Smooth muscle cell (in vitro differentiated cells): Measurements from ENCODE around the gene ELMOD1. TPM values are rescaled to one million over a fixed set of nuclear protein-coding genes. Genes with fewer than 3 reads are reported as not detected.

Experiments used
- DNase-seq: peaks from one replicate; lab custom pipeline; 2025; ENCODE audit not compliant: unreplicated experiment; lab: John Stamatoyannopoulos, UW
- H2AFZ ChIP-seq: fragments of 200-600 bp; sonication (generic); 2 replicates; pipeline ENCODE4 v1.6.0; 2016; ENCODE audit warnings: antibody characterized with exemption, low read depth, mild to moderate bottlenecking
- H3F3A ChIP-seq: fragments of 200-600 bp; sonication (generic); 2 replicates; pipeline ENCODE4 v1.6.0; 2017; ENCODE audit warnings: antibody characterized with exemption, low read depth
- H3K27ac ChIP-seq: fragments of 200-600 bp; sonication (generic); 2 replicates; pipeline ENCODE4 v1.5.1; 2016; ENCODE audit warnings: low read depth, mild to moderate bottlenecking
- H3K27me3 ChIP-seq: fragments of 200-600 bp; sonication (generic); 2 replicates; pipeline ENCODE4 v1.6.1; 2016; ENCODE audit warnings: low read depth, mild to moderate bottlenecking
- H3K36me3 ChIP-seq: fragments of 200-600 bp; sonication (generic); 2 replicates; pipeline ENCODE4 v1.5.1; 2016; ENCODE audit warnings: low read depth
- H3K4me1 ChIP-seq: fragments of 200-600 bp; sonication (generic); 2 replicates; pipeline ENCODE4 v1.5.1; 2016; ENCODE audit warnings: low read depth
- H3K4me2 ChIP-seq: fragments of 200-600 bp; sonication (generic); 2 replicates; pipeline ENCODE4 v1.6.0; 2016; ENCODE audit warnings: mild to moderate bottlenecking
- H3K4me3 ChIP-seq: fragments of 200-600 bp; sonication (generic); 2 replicates; pipeline ENCODE4 v1.5.1; 2016; ENCODE audit warnings: mild to moderate bottlenecking
- H3K79me2 ChIP-seq: fragments of 200-600 bp; sonication (generic); 2 replicates; pipeline ENCODE4 v1.6.0; 2016; ENCODE audit warnings: low read depth, mild to moderate bottlenecking
- H3K9ac ChIP-seq: fragments of 200-600 bp; sonication (generic); 2 replicates; pipeline ENCODE4 v1.6.0; 2016; ENCODE audit warnings: low read depth
- H3K9me3 ChIP-seq: fragments of 200-600 bp; sonication (generic); replicated peaks from 2 replicates; pipeline ENCODE4 v1.5.1; 2016; ENCODE audit warnings: low read depth
- H4K20me1 ChIP-seq: fragments of 200-600 bp; sonication (generic); 2 replicates; pipeline ENCODE4 v1.6.0; 2016; ENCODE audit warnings: low read depth
- WGBS: methylation state at CpG from one replicate; pipeline ENCODE4 v1.1.7; 2016; ENCODE audit warnings: low lambda C conversion rate; 5-methylcytosine and 5-hydroxymethylcytosine counted together
- polyA plus RNA-seq: library from polyadenylated mRNA; unstranded; fragments of >200 nt; fragmentation: Nextera tagmentation; extraction: Ambion mirVana; gene quantifications from 2 replicates; pipeline ENCODE4 v1.2.1, GENCODE V29; 2016
- total RNA-seq: library from RNA; depleted of rRNA; stranded (reverse); fragments of >200 nt; gene quantifications from 2 replicates; pipeline ENCODE4 v1.2.3, GENCODE V29; 2014
- TF ChIP-seq, protein P1 (sequence below): fragments of 200-600 bp; sonication (generic); IDR thresholded peaks from 2 replicates; pipeline ENCODE4 v1.5.1; 2017; ENCODE audit warnings: borderline replicate concordance, mild to moderate bottlenecking, antibody characterized with exemption; ENCODE audit not compliant: insufficient read depth, poor library complexity, severe bottlenecking

Gene ELMOD1
- total and polyA plus RNA-seq, 2 experiments from 2014 or later, result 0.24 to 0.94 TPM

DNA sequence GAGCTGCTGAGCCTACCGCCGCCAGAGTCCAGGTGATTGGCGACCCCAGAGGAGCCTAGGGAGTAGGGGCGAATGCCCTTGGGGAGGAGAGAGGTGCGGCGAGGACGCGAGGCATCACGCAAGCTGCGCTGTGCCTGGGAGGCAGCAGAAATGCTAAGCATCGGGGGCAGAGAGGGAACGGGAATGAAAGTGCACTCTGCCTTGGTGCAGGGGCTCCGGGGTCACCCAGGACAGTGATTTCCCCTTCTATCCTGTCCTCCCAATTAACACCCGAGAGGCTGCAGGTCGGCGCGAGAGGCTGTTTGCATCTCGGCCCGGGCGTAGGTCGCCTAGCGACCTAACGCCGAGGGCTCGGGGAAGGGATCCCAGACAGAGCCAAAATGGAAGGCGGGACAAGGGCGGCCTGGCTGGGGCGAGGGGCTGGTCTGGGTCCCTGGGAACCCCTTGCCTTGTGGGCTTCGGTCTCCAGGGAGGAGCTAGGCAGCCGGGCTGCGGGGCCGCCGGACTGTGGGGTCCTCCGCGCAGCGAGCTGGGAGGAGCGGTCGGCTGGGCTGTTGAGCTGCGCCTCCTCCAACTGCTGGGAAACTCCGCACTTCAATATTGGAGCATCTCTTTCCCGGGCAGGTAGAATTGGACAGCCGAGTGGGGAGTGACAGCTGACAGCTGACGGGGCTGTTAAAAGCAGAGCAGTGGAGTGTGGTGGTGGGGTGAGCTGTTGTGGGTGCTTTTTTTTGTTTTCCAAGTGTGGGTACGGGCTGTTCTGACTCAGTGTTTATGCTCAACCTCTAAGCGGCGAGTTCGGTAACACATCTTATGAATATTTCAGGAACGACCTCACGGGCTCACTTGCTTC, 657 bp downstream of the ELMOD1 start:
- no peaks in the 10 kb centered on the region for H3F3A ChIP-seq
- peak overlapping the region; percentile 94 for H2AFZ ChIP-seq
- H3K27me3 ChIP-seq, result peaks cover 62% of the 10 kb centered on the region
- no peak overlapping the region for H3K27ac ChIP-seq
- no peak for DNase-seq
- H3K4me3 ChIP-seq, result peak overlapping the region; percentile 65
- H3K79me2 ChIP-seq, result no peaks in the 10 kb centered on the region
- peaks cover 7% of the 10 kb centered on the region for H3K4me1 ChIP-seq
- TF ChIP-seq, protein P1, sequence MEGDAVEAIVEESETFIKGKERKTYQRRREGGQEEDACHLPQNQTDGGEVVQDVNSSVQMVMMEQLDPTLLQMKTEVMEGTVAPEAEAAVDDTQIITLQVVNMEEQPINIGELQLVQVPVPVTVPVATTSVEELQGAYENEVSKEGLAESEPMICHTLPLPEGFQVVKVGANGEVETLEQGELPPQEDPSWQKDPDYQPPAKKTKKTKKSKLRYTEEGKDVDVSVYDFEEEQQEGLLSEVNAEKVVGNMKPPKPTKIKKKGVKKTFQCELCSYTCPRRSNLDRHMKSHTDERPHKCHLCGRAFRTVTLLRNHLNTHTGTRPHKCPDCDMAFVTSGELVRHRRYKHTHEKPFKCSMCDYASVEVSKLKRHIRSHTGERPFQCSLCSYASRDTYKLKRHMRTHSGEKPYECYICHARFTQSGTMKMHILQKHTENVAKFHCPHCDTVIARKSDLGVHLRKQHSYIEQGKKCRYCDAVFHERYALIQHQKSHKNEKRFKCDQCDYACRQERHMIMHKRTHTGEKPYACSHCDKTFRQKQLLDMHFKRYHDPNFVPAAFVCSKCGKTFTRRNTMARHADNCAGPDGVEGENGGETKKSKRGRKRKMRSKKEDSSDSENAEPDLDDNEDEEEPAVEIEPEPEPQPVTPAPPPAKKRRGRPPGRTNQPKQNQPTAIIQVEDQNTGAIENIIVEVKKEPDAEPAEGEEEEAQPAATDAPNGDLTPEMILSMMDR, result no peak
- H3K36me3 ChIP-seq, result no peaks in the 10 kb centered on the region
- H3K9me3 ChIP-seq, result no peaks in the 10 kb centered on the region
- peak overlapping the region; percentile 96 for H3K4me2 ChIP-seq
- H4K20me1 ChIP-seq, result no peaks in the 10 kb centered on the region
- WGBS, result 3% methylated on average over 49 of the region's 49 CpGs
- H3K9ac ChIP-seq, result no peak overlapping the region

DNA sequence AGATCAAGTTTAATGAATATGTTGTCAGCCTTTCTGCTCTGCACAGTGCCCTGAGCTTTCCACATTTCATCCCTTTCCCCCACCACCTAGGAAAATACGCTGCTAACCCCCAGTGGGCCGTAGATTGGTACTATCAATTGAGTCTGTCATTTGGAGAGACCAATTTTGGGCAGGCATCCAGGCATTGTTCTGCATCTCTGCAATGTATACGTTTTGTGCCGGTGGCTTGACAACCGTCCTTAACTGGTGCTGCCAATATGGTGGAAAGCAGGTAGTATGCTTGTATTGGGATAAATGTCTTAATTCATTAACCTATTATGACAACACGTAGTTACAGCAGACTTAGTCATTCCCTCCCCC, 1.3 kb downstream of the ELMOD1 start:
- Histone ChIP-seq H3K9me3 (no peaks in the 10 kb centered on the region), H4K20me1 (no peaks in the 10 kb centered on the region), H3K36me3 (no peaks in the 10 kb centered on the region), H3K9ac (no peak overlapping the region), H3K27me3 (peaks cover 68% of the 10 kb centered on the region), H2AFZ (no peak overlapping the region), H3K79me2 (no peaks in the 10 kb centered on the region), H3K27ac (no peak overlapping the region), H3K4me3 (peak overlapping the region; percentile 65), H3K4me1 (peaks cover 7% of the 10 kb centered on the region), H3K4me2 (peak overlapping the region; percentile 96), H3F3A (no peaks in the 10 kb centered on the region)
- WGBS, result 18% methylated on average over 6 of the region's 6 CpGs
- TF ChIP-seq, protein P1, result no peak
- DNase-seq, result no peak

DNA sequence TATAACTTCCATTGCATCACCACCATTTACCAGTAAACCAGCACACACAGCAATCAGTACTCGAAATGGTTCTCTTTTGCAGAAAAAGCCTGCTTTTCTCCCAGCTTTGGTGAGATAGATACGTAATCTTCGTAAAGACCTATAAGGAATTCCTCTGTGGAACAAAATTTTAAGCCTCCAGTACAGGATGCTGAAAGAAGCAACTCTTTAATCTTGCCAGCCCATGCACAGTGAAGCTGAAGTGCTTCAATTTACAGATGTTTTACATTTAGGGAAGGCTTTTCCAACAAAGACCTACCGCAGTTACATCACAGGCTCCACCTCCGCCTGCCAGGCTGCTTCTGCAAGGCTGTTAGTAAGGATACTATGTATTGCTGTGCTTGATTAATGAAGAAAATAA, 1.9 kb downstream of the ELMOD1 start:
- Histone ChIP-seq H3K36me3 (no peaks in the 10 kb centered on the region), H3K4me1 (peaks cover 7% of the 10 kb centered on the region), H3K9me3 (no peaks in the 10 kb centered on the region), H4K20me1 (no peaks in the 10 kb centered on the region), H3K4me2 (peak overlapping the region; percentile 96), H2AFZ (no peak overlapping the region), H3K4me3 (no peak overlapping the region), H3K79me2 (no peaks in the 10 kb centered on the region), H3K9ac (no peak overlapping the region), H3K27me3 (peaks cover 74% of the 10 kb centered on the region), H3F3A (no peaks in the 10 kb centered on the region), H3K27ac (no peak overlapping the region)
- TF ChIP-seq, protein P1, result no peak
- DNase-seq, result no peak
- WGBS, result 19% methylated on average over 5 of the region's 5 CpGs

DNA sequence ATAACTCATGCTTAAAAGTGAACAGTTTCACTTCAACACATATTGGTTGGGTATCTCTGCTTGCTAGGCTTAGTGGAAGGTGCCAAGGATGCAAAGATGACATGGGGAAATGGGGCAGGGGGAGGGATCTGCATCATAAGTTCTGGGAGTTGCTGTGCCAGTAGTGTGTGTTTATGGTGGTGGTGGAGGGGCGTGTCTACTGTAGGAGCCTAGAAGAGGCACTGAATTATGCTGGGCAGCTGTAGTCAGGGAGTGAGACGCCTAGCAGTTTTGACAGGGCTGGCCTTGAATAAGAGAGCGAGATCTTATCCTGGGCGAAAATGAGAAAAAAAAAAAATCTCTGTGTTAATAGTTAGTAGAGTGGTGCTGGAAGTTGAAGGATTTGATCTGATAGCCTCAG, 3.0 kb downstream of the ELMOD1 start:
- H3K4me1 ChIP-seq, result peaks cover 7% of the 10 kb centered on the region
- H4K20me1 ChIP-seq, result no peaks in the 10 kb centered on the region
- H3K36me3 ChIP-seq, result no peaks in the 10 kb centered on the region
- 22% methylated on average over 4 of the region's 4 CpGs for WGBS
- no peaks in the 10 kb centered on the region for H3F3A ChIP-seq
- no peak overlapping the region for H2AFZ ChIP-seq
- H3K27ac ChIP-seq, result no peak overlapping the region
- TF ChIP-seq, protein P1, result no peak
- no peaks in the 10 kb centered on the region for H3K79me2 ChIP-seq
- no peak overlapping the region for H3K4me3 ChIP-seq
- H3K9ac ChIP-seq, result no peak overlapping the region
- H3K9me3 ChIP-seq, result no peaks in the 10 kb centered on the region
- peaks cover 77% of the 10 kb centered on the region for H3K27me3 ChIP-seq
- no peak for DNase-seq
- H3K4me2 ChIP-seq, result no peak overlapping the region
